GM04504 (cell line): ENCODE data around the gene DCD.
A peak's percentile ranks its signal among the peaks of the same experiment; 100 is the strongest.

Experiments
- DNase-seq: peaks from one replicate; pipeline ENCODE4 v3.0.0-alpha.2; 2012; ENCODE audit warnings: low read depth

DCD gene

DNA sequence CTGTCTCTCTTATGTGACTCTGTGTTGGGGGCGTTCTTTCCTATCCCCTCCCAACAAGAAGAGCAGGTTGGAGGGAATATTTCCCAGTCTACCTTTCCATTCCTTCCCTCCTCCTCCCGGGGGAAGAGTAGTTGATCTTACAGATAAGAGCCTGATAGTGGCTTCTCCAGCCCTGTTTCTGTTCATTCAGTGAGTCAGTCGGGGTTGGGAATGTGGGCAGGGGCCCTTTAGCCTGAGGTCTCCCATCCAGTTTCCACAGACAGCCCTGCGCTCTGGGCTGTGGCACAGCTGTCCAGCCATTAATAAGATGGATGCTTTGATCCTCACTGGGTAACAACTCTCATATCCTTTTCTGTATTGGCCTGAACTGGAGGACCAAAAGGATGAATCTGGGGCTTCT is 41.6 kb downstream of the DCD start:
- no peak for DNase-seq

DNA sequence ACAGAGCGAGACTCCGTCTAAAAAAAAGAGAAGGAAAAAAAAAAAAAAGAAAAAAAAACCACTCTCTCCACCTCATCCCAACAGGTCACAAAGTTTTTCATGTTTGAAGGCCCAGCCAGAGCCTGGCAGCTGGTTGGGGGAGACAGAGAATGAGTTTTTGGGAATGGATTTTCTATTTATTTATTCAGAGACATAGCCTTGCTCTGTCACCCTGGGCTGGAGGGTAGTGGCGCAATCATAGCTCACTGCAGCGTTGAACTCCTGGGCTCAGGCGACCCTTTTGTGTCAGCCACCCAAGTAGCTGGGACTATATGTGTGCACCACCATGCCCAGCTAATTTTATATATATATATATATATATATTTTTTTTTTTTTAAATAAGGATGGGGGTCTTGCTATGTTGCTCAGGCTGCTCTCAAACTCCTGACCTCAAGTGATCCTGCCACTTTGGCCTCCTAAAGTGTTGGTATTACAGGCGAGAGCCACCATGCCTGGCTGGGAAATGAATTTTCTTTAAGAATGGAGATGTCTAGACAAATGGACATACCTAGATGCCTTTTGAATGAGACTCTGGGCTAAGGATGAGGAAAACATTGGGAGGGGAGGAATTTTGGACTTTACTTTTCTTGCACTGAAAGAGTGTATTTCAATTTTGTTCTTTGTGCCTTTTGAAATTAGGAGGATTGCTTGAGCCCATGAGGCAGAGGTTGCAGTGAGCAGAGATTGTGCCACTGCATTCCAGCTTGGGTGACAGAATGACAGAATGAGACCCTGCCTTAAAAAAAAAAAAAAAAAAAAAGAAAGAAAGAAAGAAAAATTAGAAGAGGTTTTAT is 42.8 kb downstream of the DCD start:
- no peak for DNase-seq

GRCh38 chr12:54604436-54604835 is 43.7 kb downstream of the DCD start:
- no peak for DNase-seq

GRCh38 chr12:54603872-54604271 is 44.3 kb downstream of the DCD start:
- no peak for DNase-seq

DNA sequence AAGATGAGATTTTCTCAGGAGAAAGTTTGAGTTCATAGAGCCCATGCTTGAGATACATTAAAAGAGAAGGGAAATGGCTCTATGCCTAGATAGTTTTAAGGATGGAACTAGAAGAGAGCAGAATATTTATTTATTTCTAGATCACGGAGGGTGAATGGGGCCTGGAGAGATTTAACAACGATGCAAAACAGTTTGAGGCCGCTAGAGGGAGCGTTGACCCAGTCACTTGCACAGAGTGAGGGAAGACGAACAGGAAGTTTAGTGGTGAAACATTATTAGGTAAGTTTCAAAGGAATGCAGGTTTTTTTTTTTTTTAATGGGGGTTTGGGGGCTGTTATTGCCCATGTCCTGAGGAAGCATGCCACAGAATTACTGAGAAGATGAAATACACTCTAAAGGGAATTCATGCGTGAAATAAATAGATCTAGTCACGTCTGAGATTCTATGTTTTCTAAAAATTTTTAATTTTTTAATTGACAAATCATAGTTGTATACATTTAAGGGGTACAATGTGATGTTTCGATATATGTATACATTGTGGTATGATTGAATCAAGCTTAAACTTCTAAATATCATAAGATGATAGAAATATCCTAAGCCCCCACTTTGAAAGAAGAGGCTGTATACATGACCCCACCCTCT is 44.9 kb downstream of the DCD start:
- peak; percentile 24 for DNase-seq

GRCh38 chr12:54602661-54603060 is 45.5 kb downstream of the DCD start:
- no peak for DNase-seq

- DNase-seq = no peak
Observed at GRCh38 chr12:54601841-54602240, 46.3 kb downstream of the DCD start.

- no peak for DNase-seq
Observed at GRCh38 chr12:54598970-54599369, 49.2 kb downstream of the DCD start.

GRCh38 chr12:54596526-54596946 is 51.6 kb downstream of the DCD start:
- DNase-seq = peak; percentile 33

GRCh38 chr12:54595471-54595870 is 52.7 kb downstream of the DCD start:
- no peak for DNase-seq
